ENCODE results near the gene REXO1.
"Not testable (repeated sequence)": the region's sequence is repeated elsewhere in the genome, so short reads cannot be mapped to it uniquely, and the experiment has no call there.

The REXO1 gene

DNA sequence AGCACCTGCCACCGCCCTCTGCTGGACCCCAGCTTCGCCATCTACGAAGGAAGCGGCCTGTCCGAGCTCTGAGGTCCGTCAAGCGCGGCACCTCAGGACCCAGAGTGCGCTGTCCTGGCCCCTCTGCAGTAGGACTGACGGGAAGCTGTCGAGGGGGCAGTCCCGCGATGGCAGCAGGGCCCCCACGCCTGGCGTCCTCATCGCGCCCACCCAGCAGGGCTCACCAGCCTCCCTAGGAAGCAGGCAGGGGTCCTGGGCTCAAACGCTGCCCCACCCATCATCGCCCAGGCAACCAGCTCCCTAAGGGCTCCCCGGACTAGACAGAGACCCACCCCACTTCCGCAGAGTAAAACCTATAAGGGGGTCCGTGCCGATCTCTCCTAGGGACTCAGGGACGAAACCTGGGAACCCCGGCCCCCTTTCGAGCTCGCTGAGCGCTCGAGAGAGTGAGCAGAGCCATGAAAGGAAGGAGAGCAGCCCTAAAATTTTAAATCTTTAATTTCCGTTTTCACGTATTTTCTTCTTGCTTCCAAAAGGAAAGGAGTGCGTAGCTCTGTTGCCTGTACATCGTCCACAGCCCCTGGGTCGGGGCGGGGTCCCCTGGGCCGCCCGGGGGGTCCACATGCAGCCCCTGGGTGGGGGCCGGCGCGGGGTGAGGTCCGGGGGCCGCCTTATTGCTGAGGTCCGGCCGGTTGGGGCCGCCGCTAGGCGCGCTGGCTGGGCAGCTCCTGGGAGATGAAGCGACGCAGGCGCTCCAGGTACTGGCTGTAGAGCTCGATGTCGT is 28.4 kb upstream of the REXO1 start:
- not testable (repeated sequence) for DNase-seq (ENCODE audit: low read depth)

DNA sequence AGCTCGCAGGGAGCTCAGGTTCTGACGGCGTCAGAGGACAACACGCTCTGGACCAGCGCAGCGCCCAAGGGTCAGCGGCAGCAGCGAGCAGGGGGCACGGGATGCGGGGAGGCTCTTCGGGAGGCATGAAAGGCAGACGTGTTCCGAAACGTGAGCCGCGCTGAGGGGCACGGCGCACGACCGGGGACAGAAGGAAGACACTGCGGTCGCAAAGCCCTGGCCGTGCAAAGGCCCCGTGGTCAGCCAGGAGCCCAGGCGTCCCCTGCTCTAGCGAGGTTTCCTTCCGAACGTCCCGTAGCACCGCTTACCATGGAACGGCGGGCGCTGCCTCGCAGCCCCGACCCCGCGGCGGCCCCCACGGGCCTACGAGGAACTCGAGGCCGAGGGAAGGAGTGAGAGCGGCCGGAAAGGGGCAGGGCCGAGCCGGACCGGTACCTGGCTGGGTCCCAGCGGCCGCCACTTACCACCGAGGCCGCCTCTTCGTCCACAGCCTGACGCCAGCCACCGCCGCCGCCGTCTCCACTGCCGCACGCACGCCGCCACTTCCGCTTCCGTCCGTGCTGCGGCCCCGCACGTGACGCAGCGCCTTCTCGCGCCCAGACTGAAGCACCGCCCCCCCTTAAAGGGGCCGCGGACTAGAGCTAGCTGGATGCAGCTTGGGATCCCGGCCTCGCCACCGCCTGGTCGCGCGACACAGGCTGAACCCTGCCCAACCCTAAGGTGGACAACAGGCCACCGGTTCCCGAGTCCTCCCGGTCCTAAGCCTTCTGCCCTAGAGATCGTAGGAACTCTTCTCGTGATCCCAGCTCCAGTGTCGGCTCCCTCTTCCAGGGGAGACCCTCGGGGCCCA is 27.6 kb upstream of the REXO1 start:
- DNase-seq (ENCODE audit: low read depth): peak; percentile 80

DNA sequence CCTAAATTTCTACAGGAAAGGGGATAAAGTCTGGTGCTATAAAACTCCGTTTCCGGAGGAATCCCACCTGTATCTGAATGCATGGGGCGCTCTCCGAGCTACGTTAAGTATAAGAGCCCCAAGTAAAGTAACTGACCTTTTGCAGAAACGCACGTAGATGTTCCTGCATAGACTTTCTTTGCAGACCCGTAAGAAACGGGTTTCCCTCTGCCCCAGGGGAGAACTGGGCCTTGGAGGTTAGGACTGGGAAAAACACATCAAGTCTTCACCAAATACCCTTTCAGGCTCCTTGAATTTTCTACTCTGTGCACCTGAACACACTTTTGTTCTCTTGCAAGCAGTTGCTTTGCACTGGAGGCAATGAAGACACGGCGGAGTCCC is 27.0 kb upstream of the REXO1 start:
- not testable (repeated sequence) for DNase-seq (ENCODE audit: low read depth)

DNA sequence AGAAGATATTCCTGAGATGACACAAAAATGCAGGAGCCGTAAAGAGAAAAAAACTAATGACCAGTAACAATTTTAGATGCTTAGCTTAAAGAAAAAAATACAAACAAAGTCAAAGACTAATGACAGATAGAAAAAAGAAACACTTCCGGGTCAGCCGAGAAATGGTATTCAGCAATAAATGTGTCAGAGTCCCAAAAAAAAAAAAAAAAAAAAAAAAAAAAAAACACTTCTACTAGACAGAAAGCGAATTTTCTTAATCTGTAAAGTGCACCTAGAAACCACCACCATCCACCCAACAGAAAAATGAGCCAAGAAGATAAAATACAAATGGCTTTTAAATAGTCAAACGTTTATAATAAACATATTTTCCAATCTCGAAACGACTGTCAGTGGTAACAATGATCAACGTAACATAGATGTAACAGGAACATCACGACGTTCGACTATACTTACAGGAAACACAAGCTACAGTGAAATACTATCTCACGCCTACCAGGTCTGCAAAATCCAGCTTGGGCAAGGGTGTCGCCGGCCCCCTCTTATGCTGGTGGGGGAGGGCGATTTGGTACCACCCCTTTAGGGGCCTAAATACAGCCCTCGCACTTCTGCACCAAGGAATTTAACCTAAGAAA is 26.4 kb upstream of the REXO1 start:
- DNase-seq (ENCODE audit: low read depth): no peak

DNA sequence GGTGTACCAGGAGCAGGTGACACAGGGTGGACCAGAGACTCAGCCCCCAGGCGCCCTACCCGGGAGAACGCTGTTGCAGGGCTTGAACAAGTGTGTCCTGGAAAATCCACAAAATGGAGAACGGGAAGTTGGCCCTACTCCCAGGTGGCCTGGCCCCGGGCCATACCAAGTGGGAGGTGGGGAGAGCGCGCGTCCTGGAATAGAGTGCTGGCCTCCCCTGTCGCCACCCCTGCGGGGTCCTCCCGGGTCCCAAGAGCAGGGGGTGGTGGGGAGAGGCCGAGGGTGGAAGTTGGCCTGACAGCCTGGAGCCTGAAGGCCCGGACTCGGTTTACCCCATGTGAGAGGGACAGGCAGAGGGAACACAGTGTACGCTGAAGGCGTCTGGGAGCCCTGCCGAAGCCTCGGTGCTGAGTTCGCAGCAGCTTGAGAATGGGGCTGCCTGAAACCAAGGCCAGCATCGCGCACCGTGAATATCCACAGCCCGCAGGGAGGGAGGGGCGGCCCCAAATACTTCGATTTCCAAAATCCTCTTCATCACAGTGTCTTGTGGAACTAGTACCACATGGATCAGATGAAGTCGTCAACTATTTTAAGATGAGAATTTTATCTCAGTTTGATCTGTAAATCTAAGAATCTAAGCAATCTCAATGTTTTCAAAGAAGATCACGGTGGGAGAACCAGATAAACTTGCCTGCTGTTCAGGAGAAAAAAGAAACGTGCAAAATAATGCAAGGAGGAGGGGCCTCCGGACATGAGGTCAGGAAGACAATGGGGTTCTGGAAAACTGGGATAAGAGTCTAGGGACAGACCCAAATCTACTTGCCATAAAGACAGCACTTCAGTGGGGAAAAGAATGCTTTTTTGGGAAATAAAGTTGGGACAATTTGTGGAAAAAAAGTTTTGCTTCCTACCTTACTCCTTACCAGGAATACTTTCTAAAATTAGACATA is 25.5 kb upstream of the REXO1 start:
- DNase-seq (ENCODE audit: low read depth): no peak

DNA sequence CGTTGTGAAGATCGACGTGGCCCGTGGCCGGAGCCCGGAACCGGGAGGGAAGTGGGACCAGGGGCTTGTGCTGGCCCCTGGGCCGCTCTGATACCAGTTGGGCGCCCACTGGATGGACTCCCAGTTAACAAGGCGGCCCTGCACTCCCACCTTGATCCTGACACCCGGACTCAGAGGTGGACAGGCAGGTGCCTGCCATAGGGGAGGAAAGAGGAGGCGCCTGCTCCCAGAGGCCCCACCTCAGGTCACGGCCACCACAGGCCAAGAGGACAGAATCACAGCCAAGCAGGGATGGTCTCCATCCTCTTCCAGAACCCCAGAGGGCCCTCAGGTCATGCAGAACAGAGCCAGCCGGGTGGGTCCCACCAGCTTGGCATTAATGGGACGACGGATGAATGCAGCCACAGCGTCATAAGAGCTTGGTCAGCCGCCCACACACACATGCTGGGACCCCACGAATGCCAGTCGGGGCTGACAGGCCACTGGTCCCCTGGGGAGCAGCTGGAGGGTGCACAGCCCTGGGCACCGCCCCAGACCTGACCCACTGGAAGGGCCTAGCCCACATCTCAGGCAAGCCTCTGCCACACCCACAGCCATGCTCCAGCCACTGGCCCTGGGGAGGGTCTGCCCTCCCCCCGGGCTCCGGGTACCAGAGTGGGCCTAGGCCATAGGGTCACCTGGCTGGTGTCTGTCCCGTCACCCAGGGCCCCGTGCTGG is 24.7 kb upstream of the REXO1 start:
- no peak for DNase-seq (ENCODE audit: low read depth)

DNA sequence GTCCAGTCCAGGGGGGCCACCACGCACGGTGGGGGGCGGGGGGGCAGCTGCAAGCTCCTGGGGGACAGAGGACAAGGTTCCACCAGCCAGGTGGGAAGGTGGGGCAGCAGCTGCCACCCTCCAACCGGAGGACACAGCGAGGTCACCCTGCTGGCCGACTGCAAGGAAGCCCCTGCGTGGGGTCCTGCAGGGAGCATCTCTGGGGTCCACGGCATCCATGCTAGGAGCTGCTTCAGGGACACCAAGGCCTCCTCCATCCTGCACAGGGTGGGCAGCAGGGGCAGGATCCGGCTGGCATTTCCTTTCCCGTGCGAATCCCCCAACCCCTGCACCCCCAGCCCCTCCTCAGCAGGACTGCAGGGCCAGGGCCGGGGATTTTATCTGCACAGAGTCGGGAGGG is 23.3 kb upstream of the REXO1 start:
- no peak for DNase-seq (ENCODE audit: low read depth)

DNA sequence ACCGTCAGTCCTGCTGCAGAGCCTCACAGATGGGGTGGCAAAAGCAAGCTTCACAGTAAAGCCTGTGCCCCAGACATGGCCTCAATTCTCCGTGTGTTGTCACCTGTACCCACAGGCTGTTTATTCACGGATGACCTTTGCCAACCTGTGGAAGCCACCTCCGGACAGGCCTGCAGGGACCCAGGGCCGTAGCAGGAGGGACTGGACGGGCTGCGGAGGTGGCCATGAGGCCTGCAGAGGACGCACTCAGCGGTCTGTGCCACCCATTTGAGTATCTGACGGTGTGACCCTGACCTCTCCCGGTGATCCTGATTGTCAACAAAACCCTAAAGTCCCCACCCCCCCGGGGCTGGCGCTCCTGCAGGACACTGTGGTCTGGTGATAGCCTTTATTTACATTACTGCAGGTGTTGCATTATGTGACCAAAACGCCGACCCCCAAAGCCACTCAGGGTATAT is 22.9 kb upstream of the REXO1 start:
- DNase-seq (ENCODE audit: low read depth): no peak

DNA sequence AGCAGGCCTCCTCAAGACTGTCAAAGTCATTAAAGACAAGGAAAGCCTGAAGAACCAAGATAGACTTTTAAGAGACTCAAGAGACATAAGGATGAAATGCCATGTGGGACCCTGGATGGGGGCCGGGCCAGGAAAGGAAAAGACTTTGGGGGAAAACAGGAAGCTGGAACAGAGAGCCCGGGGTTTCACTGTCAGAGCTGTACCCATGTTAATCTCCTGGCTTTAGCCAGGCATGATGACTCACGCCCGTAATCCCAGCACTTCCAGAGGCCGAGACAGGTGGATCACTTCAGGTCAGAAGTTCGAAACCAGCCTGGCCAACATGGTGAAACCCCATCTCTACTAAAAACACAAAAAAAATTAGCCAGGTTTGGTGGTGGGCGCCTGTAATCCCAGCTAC is 20.7 kb upstream of the REXO1 start:
- DNase-seq (ENCODE audit: low read depth): no peak

DNA sequence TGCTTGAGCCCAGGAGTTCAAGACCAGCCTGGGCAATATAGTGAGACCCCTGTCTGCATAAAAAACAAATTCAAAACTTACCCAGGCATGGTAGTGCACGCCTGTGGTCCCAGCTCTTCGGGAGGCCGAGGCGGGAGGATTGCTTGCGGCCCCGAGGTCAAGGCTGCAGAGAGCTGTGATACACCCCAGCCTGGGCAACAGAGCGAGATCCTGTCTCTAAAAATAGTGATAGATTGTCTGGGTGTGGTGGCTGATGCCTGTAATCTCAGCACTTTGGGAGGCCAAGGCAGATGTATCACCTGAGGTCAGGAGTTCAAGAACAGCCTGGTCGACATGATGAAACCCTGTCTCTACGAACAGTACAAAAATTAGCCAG is 19.1 kb upstream of the REXO1 start:
- no peak for DNase-seq (ENCODE audit: low read depth)

DNA sequence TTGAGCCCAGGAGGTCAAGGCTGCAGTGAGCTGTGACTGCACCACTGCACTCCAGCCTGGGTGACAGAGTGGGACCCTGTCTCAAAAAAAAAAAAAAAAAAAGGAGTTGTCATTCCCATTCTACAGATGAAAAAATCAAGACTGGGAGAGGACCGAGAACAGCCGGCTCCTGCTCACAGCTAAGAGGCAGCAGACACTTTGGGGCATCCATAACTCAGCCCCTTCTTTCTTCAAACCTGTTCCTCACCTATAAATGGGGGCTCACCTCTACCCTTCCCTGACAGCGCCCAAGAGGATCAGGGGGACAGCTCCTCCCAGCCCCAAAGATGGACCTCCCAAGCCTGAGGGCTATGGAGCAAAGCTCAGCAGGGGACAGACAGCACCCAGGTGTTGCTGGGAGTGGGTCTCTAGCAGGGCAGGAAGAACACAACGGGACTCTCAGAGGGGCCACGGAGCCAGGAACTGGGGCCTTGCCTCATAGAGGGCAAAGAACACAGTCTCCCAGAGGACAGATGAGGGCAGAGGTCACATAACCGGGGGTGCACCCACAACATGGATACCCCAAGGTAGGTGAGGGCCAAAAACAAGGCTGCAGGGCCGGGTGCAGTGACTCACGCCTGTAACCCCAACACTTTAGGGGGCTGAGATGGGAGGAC is 18.5 kb upstream of the REXO1 start:
- DNase-seq (ENCODE audit: low read depth): no peak

DNA sequence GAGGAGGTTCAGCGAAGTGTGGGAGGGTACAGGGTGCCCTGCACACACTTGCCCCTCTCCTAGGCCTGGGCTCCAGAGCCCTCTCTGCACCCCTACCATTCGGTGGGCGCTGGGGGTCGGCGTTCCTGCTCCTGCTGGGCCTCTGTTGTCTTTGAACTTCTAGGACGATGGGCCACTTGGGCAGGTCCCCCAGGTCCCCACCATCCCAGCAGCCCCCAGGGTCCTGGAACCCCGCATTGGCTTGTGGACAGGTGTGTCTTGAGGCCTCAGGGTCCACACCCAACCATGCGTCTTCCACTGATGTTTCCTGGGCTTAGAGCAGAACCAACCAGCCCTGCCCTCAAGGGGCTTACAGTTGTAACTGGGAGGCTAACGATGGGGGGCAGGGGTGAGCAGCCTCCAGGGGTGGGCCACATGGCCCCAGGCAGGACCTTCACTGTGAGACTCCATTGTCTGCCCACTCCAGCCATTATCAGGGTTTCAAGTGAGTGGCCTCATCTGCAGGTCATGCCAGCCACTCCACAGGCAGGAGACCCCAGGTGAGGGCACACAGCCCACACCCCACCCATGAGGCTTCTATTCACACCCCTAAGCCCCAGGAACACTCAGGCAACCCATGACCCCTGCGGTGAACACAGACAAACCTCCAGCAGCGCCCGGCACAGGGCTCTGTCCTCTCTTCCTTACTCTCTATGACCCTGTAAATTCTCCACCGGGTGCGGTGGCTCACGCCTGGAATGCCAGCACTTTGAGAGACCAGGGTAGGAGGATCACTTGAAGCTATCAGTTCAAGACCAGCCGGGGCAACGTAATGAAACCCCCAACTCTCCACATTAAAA is 17.1 kb upstream of the REXO1 start:
- no peak for DNase-seq (ENCODE audit: low read depth)

DNA sequence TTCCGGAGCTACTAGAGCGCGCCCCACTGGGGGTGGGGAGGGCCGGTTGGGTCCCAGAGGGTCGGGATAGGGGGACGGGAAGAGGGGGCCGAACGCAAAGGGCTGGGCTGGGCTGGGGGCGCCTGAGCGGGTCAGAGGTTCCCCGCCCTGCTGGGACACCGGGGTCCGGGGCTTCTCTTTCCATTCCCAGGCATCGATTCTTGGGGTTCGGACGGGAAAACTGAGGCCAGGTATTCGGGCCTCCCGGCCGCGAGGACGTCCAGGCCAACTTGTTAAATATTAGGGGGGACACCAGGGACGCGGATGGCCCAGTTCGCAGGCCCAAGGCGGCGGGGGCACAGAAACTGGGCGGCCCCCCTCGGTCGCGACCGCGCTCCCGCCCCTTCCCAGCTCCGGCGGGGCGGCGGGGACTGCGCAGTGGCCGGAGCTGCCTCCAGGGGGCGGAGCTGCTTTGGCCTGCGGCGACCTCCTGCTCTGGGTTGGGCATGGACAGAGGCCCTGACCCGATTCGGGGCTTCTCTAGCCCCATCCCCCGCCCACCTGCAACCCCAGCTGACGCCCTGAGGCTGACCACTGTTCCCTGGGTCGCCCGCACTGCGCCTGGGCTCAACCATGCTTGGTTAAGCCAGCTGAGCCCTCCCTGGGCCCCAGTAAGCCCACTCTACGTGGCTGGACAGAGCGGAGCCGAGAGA is 16.3 kb upstream of the REXO1 start:
- DNase-seq (ENCODE audit: low read depth): peak; percentile 46

DNA sequence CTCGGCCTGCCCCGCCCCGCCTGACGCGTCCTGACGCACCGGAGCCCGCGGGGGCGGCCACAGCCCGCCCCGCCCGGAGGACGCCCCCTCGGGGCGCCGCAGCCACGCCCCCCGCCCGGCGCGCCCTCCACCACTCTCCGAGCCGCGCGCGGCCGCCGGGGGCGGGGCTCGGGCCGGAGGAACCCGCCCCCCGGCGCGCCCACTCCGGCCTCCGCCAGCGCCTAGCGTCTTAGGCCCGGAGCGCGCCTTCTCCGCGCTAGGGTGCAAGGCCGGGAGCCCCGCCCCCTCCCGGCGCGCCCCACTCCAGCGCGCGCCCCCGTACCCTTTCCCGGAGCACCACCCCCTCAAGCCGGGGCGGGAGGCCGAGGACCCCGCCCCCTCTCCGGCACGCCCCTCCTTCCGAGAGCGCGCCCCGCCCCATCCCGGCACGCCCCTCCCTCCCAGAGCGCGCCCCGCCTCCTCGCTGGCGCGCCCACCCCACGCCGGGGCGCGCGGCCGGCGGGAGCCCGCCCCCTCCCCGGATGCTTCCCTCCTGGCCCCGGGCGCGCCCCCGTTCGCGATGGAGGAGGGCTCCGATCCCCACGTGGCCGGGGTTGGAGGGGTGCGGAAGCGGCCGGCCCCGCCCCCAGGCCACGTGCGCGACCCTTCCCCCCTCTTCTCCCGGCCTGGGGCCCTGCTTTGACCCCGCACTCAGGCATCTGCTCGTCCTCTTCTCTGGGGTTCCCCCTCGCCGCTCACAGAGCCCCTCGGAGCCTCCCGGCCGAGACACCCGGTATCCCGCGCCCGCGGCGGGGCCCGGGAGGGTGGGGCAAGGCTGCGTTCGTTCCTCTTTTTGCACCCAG is 15.6 kb upstream of the REXO1 start:
- peak; percentile 87 for DNase-seq (ENCODE audit: low read depth)

DNA sequence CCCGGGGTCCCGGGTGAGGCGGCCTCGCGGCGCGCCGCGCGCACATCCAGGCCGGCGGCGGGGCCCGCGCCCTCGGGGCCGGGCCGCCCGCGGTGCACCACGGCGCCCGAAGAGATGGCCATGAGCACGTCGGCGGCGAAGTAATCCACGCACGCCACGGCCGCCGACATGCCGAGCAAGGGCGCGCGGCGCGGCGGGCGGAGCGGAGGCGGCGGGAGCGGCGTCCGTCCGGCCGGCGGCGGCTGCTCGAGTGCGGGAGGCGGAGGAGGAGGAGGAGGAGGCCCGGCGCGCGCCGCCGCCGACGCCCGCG is 15.0 kb upstream of the REXO1 start, which contains the start of gene KLF16:
TSS of gene KLF16 (minus strand) at position 252 of the 310 bp plus-strand sequence. CDS start at position 170, 82 bp downstream.
- DNase-seq (ENCODE audit: low read depth): no peak

DNA sequence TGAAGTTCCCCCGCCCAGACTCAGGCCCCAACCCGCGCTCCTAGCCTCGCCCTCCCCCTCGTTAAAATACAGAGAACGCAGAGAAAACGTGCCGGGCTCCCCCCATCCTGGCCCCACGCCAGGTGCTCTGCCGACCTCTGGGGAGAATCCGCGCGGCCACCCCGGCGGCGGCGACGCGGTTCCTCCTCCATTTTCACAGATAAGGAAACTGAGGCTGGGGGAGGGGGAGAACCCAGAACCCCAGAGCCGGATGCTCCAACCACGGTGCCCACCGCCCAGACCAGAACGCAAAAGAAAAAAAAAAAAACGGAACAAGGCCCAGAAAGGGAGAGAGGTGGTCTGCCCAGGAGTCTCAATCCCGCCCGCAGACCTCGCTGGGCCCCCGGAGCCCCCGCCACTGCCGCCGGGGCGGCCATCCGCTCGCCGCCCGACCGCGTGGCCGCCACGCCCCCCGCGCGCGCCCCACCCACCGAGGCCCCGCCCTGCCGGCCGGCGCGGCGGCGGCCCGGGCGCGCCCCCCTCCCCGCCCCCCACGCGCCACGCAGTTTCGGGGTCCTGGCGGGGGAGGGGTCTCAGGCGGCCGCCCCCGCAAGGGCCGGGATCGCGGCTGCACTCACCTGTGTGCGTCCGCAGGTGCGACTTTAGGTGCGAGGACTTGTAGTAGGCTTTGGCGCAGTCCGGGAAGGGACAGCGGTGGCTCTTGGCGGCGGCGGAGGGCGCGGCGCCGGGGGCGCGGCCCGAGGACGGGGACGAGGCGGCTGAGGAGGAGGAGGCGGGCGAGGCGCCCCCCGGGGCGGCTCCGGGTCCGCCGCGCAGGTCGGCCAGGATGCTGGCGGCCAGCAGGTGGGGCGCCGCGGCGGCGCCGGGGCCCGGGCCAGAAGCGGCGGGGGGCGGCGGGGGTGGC is 14.4 kb upstream of the REXO1 start:
- DNase-seq (ENCODE audit: low read depth): no peak

DNA sequence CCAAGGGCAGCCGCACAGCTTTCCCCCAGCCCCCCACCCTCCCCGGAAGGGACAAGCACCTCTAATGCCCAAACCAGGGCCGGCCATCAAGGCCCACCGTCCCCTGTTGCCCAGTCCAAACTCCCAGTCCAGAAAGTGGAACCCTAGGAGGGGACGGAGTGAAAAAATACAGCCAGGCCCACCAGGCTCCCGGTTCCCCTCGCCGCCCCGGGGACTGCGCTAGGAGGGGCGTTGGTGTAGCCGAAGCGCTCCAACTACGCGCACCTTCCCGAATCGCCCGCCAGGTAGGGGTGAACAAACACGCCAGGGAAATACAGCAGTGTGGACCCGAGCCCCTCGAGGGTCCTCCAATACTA is 13.8 kb upstream of the REXO1 start:
- no peak for DNase-seq (ENCODE audit: low read depth)
